Colonic mucosa (tissue), 4 donors: Measurements from ENCODE around the gene PLXNA1. TPM values are rescaled to one million over a fixed set of nuclear protein-coding genes. Genes with fewer than 3 reads are reported as not detected.

ENCODE experiments used
- DNase-seq: peaks from one replicate; pipeline ENCODE4 v3.0.0-alpha.2; 2020
- H3K27ac ChIP-seq: fragments of 200-600 bp; one replicate; pipeline ENCODE4 v1.8.0; 2021
- H3K27me3 ChIP-seq: fragments of 200-600 bp; one replicate; pipeline ENCODE4 v1.8.0; 2021
- H3K36me3 ChIP-seq: fragments of 200-600 bp; one replicate; pipeline ENCODE4 v1.8.0; 2021
- H3K4me1 ChIP-seq: fragments of 200-600 bp; one replicate; pipeline ENCODE4 v1.8.0; 2021; ENCODE audit warnings: mild to moderate bottlenecking
- H3K4me3 ChIP-seq: fragments of 200-600 bp; one replicate; pipeline ENCODE4 v1.8.0; 2021
- H3K9ac ChIP-seq, 2 donors: one replicate each; pipeline ENCODE4 v1.7.0; 2013; ENCODE audit warnings: control low read depth in 2 of 2, low read depth in 2 of 2, low read length in 2 of 2
- H3K9me3 ChIP-seq: fragments of 200-600 bp; one replicate; pipeline ENCODE4 v1.8.0; 2021
- intact Hi-C: fragments of 100-400 bp; cut with DNase I; formaldehyde crosslinking; loops from one replicate; pipeline ENCODE4 v1.14.1; 2022
- total RNA-seq, 2 donors: library from RNA; stranded (reverse); fragmentation: NEBNext Ultra II Directional in 1 of 2; extraction: Animal tissue kit (Norgen Biotek cat#: 25700) in 1 of 2; gene quantifications; one replicate each; pipeline ENCODE4 v1.2.1, GENCODE V29; 2021
- TF ChIP-seq, protein P1 (sequence below): fragments of 200-600 bp; IDR thresholded peaks from one replicate; pipeline ENCODE4 v1.8.0; 2022; ENCODE audit warnings: antibody characterized with exemption, mild to moderate bottlenecking
- donor health status: healthy.
- donor health status: DM: no; HTN: no; CAD: no.
- donor health status: DM: no; HTN: no; CAD: no.

Gene PLXNA1
- total RNA-seq, 2 donors from 2014 or later, result 16.0 to 19.3 TPM

DNA sequence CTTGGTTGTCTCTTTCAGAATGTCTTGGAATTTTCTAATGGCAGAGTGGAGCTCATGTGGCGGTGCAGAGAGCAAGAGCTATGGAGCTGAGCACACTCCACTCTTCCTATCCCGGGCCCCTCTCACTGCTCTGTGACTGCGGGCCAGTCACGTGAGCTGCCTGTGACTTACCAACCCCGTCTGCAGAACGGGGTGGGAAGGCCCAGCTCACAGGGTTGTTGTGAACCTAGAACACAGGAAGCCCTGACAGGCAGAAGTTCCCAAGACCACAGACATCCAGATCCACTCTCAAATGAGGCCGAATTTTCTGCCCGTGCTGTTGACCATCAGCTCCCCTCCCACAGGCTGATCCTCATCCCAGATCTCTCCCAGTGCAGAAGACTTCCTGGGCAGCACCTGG lies 35.5 kb upstream of the PLXNA1 start:
- H3K4me1 ChIP-seq, result no peaks in the 10 kb centered on the region
- H3K36me3 ChIP-seq, result no peaks in the 10 kb centered on the region
- intact Hi-C loops, result no loop called here
- no peaks in the 10 kb centered on the region for H3K27me3 ChIP-seq
- TF ChIP-seq, protein P1, sequence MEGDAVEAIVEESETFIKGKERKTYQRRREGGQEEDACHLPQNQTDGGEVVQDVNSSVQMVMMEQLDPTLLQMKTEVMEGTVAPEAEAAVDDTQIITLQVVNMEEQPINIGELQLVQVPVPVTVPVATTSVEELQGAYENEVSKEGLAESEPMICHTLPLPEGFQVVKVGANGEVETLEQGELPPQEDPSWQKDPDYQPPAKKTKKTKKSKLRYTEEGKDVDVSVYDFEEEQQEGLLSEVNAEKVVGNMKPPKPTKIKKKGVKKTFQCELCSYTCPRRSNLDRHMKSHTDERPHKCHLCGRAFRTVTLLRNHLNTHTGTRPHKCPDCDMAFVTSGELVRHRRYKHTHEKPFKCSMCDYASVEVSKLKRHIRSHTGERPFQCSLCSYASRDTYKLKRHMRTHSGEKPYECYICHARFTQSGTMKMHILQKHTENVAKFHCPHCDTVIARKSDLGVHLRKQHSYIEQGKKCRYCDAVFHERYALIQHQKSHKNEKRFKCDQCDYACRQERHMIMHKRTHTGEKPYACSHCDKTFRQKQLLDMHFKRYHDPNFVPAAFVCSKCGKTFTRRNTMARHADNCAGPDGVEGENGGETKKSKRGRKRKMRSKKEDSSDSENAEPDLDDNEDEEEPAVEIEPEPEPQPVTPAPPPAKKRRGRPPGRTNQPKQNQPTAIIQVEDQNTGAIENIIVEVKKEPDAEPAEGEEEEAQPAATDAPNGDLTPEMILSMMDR, result no peak
- H3K9ac ChIP-seq, result no peak overlapping the region
- no peak overlapping the region for H3K27ac ChIP-seq
- DNase-seq, result no peak
- no peak overlapping the region for H3K4me3 ChIP-seq
- H3K9me3 ChIP-seq, result no peaks in the 10 kb centered on the region

DNA sequence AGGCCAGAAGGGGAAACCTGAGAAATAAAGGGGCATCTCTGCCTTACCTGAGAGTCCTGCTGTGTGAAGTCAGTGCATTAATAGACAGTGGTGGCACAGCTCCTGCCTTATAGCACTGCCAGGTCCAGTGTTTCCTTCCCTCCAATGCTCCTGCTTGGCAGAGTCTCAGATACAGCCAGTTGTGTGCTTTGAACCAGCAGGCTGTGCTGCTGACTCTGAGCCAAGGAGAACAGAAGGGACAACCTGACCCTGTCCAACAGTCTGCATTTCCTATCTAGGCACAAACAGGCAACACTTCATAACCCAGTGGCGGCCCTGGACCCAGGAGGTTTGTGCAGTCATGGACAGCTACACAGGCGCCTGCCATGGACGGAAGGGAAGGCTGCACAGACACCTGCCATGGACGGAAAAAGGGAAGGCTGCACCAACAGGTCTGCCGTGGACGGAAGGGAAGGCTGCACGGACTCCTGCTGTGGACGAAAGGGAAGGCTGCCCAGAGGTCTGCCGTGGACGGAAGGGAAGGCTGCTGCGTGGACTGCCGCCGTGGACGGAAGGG lies 33.9 kb upstream of the PLXNA1 start:
- TF ChIP-seq, protein P1, result no peak

DNA sequence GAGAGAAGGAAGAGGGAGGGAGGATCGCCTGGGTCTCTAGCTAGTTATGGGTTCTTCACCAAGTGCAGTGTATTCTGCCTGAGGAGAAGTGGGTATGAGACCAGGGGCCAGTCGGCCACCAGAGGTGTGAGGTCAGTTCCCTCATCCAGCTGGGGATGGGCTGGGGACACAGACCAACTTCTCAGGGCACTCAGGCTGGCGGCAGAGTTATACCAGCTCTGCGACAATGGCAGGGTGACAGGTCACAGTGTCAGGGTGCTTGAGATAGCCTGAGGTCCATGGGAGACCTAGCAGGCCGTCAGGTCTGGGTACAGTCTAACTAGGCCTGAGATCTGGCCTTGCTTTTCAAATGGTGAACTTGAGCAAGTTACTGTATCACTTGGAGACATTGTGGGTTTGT lies 31.4 kb upstream of the PLXNA1 start:
- Histone ChIP-seq H3K27me3 (no peaks in the 10 kb centered on the region), H3K4me1 (no peaks in the 10 kb centered on the region), H3K9ac (no peak overlapping the region), H3K36me3 (no peaks in the 10 kb centered on the region), H3K9me3 (no peaks in the 10 kb centered on the region), H3K4me3 (no peak overlapping the region), H3K27ac (no peak overlapping the region)
- DNase-seq, result no peak
- TF ChIP-seq, protein P1, result no peak
- intact Hi-C loops, result no loop called here

More for the DNA sequence above, 33.9 kb upstream of the PLXNA1 start:
- no peaks in the 10 kb centered on the region for H3K27me3 ChIP-seq
- no peak overlapping the region for H3K9ac ChIP-seq
- no peak overlapping the region for H3K4me3 ChIP-seq
- H3K9me3 ChIP-seq, result no peaks in the 10 kb centered on the region
- H3K36me3 ChIP-seq, result no peaks in the 10 kb centered on the region
- no peak overlapping the region for H3K27ac ChIP-seq
- no peaks in the 10 kb centered on the region for H3K4me1 ChIP-seq
- DNase-seq, result no peak
- intact Hi-C loops, result no loop called here

DNA sequence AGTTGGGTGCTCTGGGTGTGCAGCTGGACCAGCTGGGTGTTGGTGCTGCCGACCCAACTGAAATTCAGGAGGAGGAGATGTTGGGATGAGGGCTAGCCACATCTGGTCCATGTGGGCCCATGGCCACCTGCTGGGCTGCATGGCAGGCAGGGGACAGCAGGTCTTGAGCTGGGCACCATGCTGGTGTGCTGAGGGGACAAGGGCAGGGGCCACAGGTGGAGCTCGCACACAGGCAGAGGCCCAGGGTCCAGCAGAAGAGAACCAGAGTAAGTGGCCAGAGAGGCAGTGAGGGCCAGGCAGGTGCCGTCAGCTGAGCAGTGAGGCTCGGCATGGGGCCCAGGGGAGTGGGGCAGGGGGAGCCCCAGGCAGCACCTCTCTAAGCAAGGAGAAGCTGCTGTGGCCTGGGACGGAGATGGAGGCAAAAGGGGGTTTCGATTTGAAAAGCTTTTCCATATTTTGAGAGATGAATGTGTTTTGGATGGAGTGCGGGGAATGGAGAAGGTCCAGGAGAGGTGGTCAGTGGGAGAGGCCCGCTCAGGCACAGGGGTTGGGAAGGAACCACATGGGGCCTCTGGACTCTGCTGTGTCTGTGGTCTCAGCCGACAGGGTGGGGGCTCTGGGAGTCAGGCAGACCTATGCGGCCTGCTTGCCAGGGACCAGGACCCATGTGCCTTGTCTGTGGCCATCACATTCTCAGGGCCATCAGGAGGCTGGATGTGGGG lies 30.5 kb upstream of the PLXNA1 start:
- Histone ChIP-seq H3K4me3 (no peak overlapping the region), H3K9me3 (no peaks in the 10 kb centered on the region), H3K27ac (no peak overlapping the region), H3K9ac (no peak overlapping the region), H3K27me3 (no peaks in the 10 kb centered on the region), H3K36me3 (no peaks in the 10 kb centered on the region), H3K4me1 (no peaks in the 10 kb centered on the region)
- TF ChIP-seq, protein P1, result no peak
- DNase-seq, result no peak
- intact Hi-C loops, result no loop called here

DNA sequence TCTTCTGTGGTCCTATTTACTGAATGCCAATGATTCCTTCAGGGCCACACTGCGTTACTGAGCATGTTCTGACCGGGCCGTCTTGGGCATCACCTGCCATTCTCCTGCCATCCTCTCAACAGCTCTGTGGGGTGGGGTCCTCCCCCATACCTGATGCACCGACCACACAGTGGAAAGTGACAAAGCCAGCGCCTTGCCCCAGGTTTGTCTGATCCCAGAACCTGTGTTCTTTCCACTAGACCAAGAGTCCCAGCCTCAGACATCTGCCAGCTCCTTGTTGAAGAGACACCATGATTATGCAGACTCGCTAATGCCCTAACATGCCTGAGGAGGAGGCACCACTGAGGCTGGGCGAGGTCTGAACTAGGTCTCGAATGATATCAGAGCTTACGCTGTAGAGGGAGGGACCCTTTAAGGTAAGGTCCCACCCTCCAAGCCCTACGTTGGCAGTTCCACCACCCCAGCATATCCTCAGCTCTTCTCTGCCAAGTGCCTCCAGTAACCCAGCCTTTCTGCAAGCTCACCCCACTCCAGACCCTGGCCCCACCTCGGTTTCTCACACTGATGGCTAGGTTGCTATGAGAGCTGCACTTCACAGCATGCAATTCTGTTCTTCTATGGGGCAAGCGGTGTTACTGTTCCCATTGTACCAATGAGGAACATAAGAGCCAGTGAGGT lies 29.8 kb upstream of the PLXNA1 start:
- Histone ChIP-seq H3K4me3 (no peak overlapping the region), H3K9ac (no peak overlapping the region), H3K27ac (no peak overlapping the region), H3K27me3 (no peaks in the 10 kb centered on the region), H3K9me3 (no peaks in the 10 kb centered on the region), H3K4me1 (no peaks in the 10 kb centered on the region), H3K36me3 (no peaks in the 10 kb centered on the region)
- intact Hi-C loops, result no loop called here
- TF ChIP-seq, protein P1, result no peak
- DNase-seq, result no peak
